K562 (cell line): ENCODE data around the gene FBXL2. TPM values are rescaled to one million over a fixed set of nuclear protein-coding genes. Genes with fewer than 3 reads are reported as not detected.

Experiments used
- BRF1 ChIP-seq: IDR thresholded peaks from 3 replicates; pipeline ENCODE4 v1.6.1; 2011; ENCODE audit warnings: borderline replicate concordance, mild to moderate bottlenecking; ENCODE audit not compliant: insufficient read length; ENCODE audit errors: extremely low read depth
- CBX2 ChIP-seq: fragments of 200-600 bp; sonication (generic); IDR thresholded peaks from one replicate; pipeline ENCODE4 v1.6.1; 2012; ENCODE audit warnings: mild to moderate bottlenecking, low read length, inconsistent platforms; ENCODE audit not compliant: insufficient read depth, poor library complexity, severe bottlenecking
- CHD1 ChIP-seq: fragments of 200-600 bp; sonication (generic); IDR thresholded peaks from one replicate; pipeline ENCODE4 v1.6.1; 2012; ENCODE audit warnings: mild to moderate bottlenecking, moderate library complexity, low read length, inconsistent platforms
- DMBX1 ChIP-seq: fragments of 250-450 bp; sonication (Bioruptor Pico); IDR thresholded peaks from 2 replicates; pipeline ENCODE4 v1.8.0; 2022; ENCODE audit warnings: inconsistent platforms, mild to moderate bottlenecking, moderate library complexity, borderline replicate concordance
- EZH2 ChIP-seq: IDR thresholded peaks from 2 replicates; pipeline ENCODE4 v1.6.1; 2012; ENCODE audit warnings: low read depth, mild to moderate bottlenecking, inconsistent platforms, low read length, borderline replicate concordance
- HDAC8 ChIP-seq: fragments of 450-650 bp; IDR thresholded peaks from 2 replicates; pipeline ENCODE4 v1.6.1; 2016; ENCODE audit warnings: mild to moderate bottlenecking, missing genetic modification characterization, moderate library complexity, missing compliant biosample characterization
- HNRNPK ChIP-seq: fragments of 200-400 bp; formaldehyde crosslinking; IDR thresholded peaks from one replicate; pipeline ENCODE4 v1.6.1; 2018; ENCODE audit warnings: mild to moderate bottlenecking, low read depth, low read length; ENCODE audit not compliant: poor library complexity, severe bottlenecking
- JUNB ChIP-seq: fragments of 450-650 bp; formaldehyde crosslinking; conservative IDR thresholded peaks from 2 replicates; pipeline ENCODE4 v1.4.0; 2020; ENCODE audit warnings: mild to moderate bottlenecking
- MCM3 ChIP-seq: fragments of 450-650 bp; IDR thresholded peaks from 2 replicates; pipeline ENCODE4 v1.6.1; 2016
- MCM7 ChIP-seq, 2 experiments: fragments of 450-650 bp; IDR thresholded peaks; 2 replicates each; pipeline ENCODE4 v1.6.1; 2016 to 2018
- NCOA2 ChIP-seq, 2 experiments: fragments of 450-650 bp; IDR thresholded peaks; 2 replicates each; pipeline ENCODE4 v1.6.1; 2018; ENCODE audit warnings: mild to moderate bottlenecking in 2 of 2, moderate library complexity in 1 of 2; ENCODE audit not compliant: partially characterized antibody in 2 of 2
- NFYB ChIP-seq: IDR thresholded peaks from 2 replicates; pipeline ENCODE4 v1.6.1; 2011; ENCODE audit warnings: mild to moderate bottlenecking, moderate library complexity; ENCODE audit not compliant: insufficient read length; ENCODE audit errors: extremely low read depth
- NR1H2 ChIP-seq: sonication (generic); formaldehyde crosslinking; IDR thresholded peaks from 2 replicates; pipeline ENCODE4 v1.4.0; 2020; ENCODE audit warnings: mild to moderate bottlenecking, missing genetic modification reagents
- PHF20 ChIP-seq: fragments of 450-650 bp; IDR thresholded peaks from 2 replicates; pipeline ENCODE4 v1.6.1; 2018; ENCODE audit not compliant: partially characterized antibody
- RBM34 ChIP-seq: fragments of 200-400 bp; formaldehyde crosslinking; IDR thresholded peaks from 2 replicates; pipeline ENCODE4 v1.6.1; 2018; ENCODE audit warnings: low read length, borderline replicate concordance; ENCODE audit not compliant: insufficient read depth
- SIX5 ChIP-seq, 2 experiments: IDR thresholded peaks; 2 replicates each; pipeline ENCODE4 v1.6.1; 2011; ENCODE audit warnings: low read length in 2 of 2, borderline replicate concordance in 1 of 2, low read depth in 1 of 2, mild to moderate bottlenecking in 1 of 2, moderate library complexity in 1 of 2; ENCODE audit not compliant: insufficient read depth in 1 of 2
- SMARCB1 ChIP-seq: IDR thresholded peaks from 2 replicates; pipeline ENCODE4 v1.6.1; 2011; ENCODE audit warnings: improper control_type of control experiment, low read depth; ENCODE audit not compliant: insufficient read length
- SMARCC2 ChIP-seq: fragments of 450-650 bp; IDR thresholded peaks from 2 replicates; pipeline ENCODE4 v1.6.1; 2017; ENCODE audit warnings: antibody characterized with exemption, moderate library complexity, mild to moderate bottlenecking, low read depth
- TGIF2 ChIP-seq: sonication (generic); formaldehyde crosslinking; IDR thresholded peaks from 2 replicates; pipeline ENCODE4 v1.8.1; 2022; ENCODE audit warnings: mild to moderate bottlenecking, missing genetic modification reagents, moderate library complexity
- ZBTB17 ChIP-seq: fragments of 450-650 bp; formaldehyde crosslinking; IDR thresholded peaks from 2 replicates; pipeline ENCODE4 v1.4.0; 2020; ENCODE audit warnings: mild to moderate bottlenecking
- ZNF384 ChIP-seq: IDR thresholded peaks from 2 replicates; pipeline ENCODE4 v1.6.1; 2012; ENCODE audit warnings: low read depth, low read length, improper control_type of control experiment
- polyA plus RNA-seq, 8 experiments: library from polyadenylated mRNA; depleted of rRNA in 4 of 8; stranded (reverse) in 5 of 8; unstranded in 3 of 8; fragments of >200 nt; fragmentation: Nextera tagmentation in 2 of 8; fragmentation: Illumina TruSeq in 1 of 8; extraction: Ambion mirVana in 2 of 8; extraction: Trizol in 1 of 8; gene quantifications; 2 replicates each; pipeline versions ENCODE4 v1.2.1 to v1.2.3, GENCODE V29; 2011 to 2014; ENCODE audit warnings: inconsistent platforms in 1 of 8, missing spikeins in 1 of 8
- total RNA-seq, 7 experiments: library from RNA; depleted of rRNA in 6 of 7; stranded (reverse); fragments of >200 nt in 6 of 7; fragmentation: Illumina TruSeq in 2 of 7; extraction: Trizol in 2 of 7; gene quantifications; 2 replicates each; pipeline versions ENCODE4 v1.2.1 to v1.2.3, GENCODE V29; 2011 to 2021; ENCODE audit warnings: low replicate concordance in 1 of 7
- TF ChIP-seq, protein P1 (sequence below): sonication (generic); formaldehyde crosslinking; IDR thresholded peaks from 2 replicates; pipeline ENCODE4 v1.8.1; 2022; ENCODE audit warnings: missing genetic modification reagents
- TF ChIP-seq, protein P2 (sequence below): fragments of 250-450 bp; sonication (Bioruptor Pico); IDR thresholded peaks from 2 replicates; pipeline ENCODE4 v1.6.1; 2021; ENCODE audit warnings: mild to moderate bottlenecking
- TF ChIP-seq, protein P3 (sequence below): sonication (generic); formaldehyde crosslinking; IDR thresholded peaks from 2 replicates; pipeline ENCODE4 v1.8.0; 2023; ENCODE audit warnings: mild to moderate bottlenecking, missing genetic modification reagents
- TF ChIP-seq, protein P4 (sequence below), 2 experiments: fragments of 450-650 bp in 1 of 2; sonication (generic) in 1 of 2; formaldehyde crosslinking; conservative IDR thresholded peaks; 2 replicates each; pipeline versions ENCODE4 v1.4.0 to v1.8.1; 2020 to 2022; ENCODE audit warnings: mild to moderate bottlenecking in 1 of 2, missing genetic modification reagents in 1 of 2

Gene FBXL2
- total and polyA plus RNA-seq, 9 of the 15 experiments (the other 6 are each of a cell fraction or from before 2014, with no cell fraction given), result 1.3 to 6.9 (median 1.9) TPM

DNA sequence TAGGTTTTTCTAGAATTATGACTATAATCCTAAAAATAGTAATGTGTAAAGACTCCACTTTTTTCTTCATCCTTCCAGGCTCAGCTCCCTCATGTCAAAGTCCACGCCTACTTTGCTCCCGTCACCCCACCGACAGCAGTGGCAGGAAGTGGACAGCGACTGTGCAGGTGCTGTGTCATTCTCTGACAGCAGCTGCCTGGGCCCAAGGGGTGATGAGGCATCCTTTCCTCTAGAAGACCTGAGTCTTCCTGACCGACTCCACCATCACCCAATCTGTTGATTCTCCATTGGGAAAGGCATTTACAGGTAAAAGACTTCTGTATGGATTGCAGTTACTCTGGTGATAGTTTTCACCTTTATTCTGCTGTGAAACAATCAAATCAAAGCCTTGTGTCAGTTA, 108.2 kb downstream of the FBXL2 start (continued):
- TF ChIP-seq JUNB (CRISPR knock-in tag) (no peak), SMARCB1 (no peak), NR1H2 (CRISPR knock-in tag) (no peak), CBX2 (no peak), CHD1 (no peak), PHF20 (no peak), ZBTB17 (CRISPR knock-in tag) (no peak), BRF1 (no peak), DMBX1 (CRISPR knock-in tag) (no peak; the same call in 1 of the 2 replicates), SIX5 (IDR thresholded peaks at IDR 0.05; ENCODE audit: borderline replicate concordance in 1 of 2, insufficient read depth in 1 of 2, low read depth in 1 of 2, low read length in 2 of 2) (no peak), MCM3 (no peak), NFYB (no peak), ZNF384 (no peak), TGIF2 (CRISPR knock-in tag) (no peak), NCOA2 (IDR thresholded peaks at IDR 0.05; ENCODE audit: partially characterized antibody in 2 of 2) (no peak), MCM7 (IDR thresholded peaks at IDR 0.05) (no peak), HDAC8 (tag) (no peak), SMARCC2 (no peak), EZH2 (no peak), RBM34 (no peak), HNRNPK (no peak)
- TF ChIP-seq, protein P1, sequence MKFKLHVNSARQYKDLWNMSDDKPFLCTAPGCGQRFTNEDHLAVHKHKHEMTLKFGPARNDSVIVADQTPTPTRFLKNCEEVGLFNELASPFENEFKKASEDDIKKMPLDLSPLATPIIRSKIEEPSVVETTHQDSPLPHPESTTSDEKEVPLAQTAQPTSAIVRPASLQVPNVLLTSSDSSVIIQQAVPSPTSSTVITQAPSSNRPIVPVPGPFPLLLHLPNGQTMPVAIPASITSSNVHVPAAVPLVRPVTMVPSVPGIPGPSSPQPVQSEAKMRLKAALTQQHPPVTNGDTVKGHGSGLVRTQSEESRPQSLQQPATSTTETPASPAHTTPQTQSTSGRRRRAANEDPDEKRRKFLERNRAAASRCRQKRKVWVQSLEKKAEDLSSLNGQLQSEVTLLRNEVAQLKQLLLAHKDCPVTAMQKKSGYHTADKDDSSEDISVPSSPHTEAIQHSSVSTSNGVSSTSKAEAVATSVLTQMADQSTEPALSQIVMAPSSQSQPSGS (CRISPR knock-in tag), result no peak
- TF ChIP-seq, protein P2, sequence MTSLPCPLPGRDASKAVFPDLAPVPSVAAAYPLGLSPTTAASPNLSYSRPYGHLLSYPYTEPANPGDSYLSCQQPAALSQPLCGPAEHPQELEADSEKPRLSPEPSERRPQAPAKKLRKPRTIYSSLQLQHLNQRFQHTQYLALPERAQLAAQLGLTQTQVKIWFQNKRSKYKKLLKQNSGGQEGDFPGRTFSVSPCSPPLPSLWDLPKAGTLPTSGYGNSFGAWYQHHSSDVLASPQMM (CRISPR knock-in tag), result no peak
- TF ChIP-seq, protein P3, sequence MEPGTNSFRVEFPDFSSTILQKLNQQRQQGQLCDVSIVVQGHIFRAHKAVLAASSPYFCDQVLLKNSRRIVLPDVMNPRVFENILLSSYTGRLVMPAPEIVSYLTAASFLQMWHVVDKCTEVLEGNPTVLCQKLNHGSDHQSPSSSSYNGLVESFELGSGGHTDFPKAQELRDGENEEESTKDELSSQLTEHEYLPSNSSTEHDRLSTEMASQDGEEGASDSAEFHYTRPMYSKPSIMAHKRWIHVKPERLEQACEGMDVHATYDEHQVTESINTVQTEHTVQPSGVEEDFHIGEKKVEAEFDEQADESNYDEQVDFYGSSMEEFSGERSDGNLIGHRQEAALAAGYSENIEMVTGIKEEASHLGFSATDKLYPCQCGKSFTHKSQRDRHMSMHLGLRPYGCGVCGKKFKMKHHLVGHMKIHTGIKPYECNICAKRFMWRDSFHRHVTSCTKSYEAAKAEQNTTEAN, result no peak
- TF ChIP-seq, protein P4, sequence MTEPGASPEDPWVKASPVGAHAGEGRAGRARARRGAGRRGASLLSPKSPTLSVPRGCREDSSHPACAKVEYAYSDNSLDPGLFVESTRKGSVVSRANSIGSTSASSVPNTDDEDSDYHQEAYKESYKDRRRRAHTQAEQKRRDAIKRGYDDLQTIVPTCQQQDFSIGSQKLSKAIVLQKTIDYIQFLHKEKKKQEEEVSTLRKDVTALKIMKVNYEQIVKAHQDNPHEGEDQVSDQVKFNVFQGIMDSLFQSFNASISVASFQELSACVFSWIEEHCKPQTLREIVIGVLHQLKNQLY (CRISPR knock-in tag; conservative IDR thresholded peaks at IDR 0.05), result no peak
